SU-DHL-6 (cell line): ENCODE data around the gene RASSF5.

Experiments
- CTCF ChIP-seq: fragments of 200-600 bp; sonication (generic); IDR thresholded peaks from one replicate; pipeline ENCODE4 v1.5.1; 2017; ENCODE audit warnings: antibody characterized with exemption, mild to moderate bottlenecking, low read length, moderate library complexity; ENCODE audit not compliant: insufficient read depth, poor library complexity, severe bottlenecking
- EZH2phosphoT487 ChIP-seq: fragments of 200-600 bp; sonication (generic), shearing (Covaris generic); conservative IDR thresholded peaks from 2 replicates; pipeline ENCODE4 v1.6.1; 2018; ENCODE audit warnings: mild to moderate bottlenecking, antibody characterized with exemption, low read length, moderate library complexity, mixed read lengths

GRCh38 chr1:206472024-206472423, 35.3 kb upstream of the RASSF5 start:
- TF ChIP-seq CTCF (no peak), EZH2phosphoT487 (no peak)
